ENCODE data around the gene ANXA4.

ANXA4 gene

GRCh38 chr2:69848186-69848790 is 106.4 kb downstream of the ANXA4 start:
- DNase-seq (ENCODE audit: low read depth), result no peak

- DNase-seq (ENCODE audit: low read depth), result no peak
Measured at GRCh38 chr2:69858261-69858660, 116.3 kb downstream of the ANXA4 start.

GRCh38 chr2:69863298-69863697 is 121.4 kb downstream of the ANXA4 start:
- no peak for DNase-seq (ENCODE audit: low read depth)
